ENCODE measurements around the gene POLR3E.

POLR3E gene

DNA sequence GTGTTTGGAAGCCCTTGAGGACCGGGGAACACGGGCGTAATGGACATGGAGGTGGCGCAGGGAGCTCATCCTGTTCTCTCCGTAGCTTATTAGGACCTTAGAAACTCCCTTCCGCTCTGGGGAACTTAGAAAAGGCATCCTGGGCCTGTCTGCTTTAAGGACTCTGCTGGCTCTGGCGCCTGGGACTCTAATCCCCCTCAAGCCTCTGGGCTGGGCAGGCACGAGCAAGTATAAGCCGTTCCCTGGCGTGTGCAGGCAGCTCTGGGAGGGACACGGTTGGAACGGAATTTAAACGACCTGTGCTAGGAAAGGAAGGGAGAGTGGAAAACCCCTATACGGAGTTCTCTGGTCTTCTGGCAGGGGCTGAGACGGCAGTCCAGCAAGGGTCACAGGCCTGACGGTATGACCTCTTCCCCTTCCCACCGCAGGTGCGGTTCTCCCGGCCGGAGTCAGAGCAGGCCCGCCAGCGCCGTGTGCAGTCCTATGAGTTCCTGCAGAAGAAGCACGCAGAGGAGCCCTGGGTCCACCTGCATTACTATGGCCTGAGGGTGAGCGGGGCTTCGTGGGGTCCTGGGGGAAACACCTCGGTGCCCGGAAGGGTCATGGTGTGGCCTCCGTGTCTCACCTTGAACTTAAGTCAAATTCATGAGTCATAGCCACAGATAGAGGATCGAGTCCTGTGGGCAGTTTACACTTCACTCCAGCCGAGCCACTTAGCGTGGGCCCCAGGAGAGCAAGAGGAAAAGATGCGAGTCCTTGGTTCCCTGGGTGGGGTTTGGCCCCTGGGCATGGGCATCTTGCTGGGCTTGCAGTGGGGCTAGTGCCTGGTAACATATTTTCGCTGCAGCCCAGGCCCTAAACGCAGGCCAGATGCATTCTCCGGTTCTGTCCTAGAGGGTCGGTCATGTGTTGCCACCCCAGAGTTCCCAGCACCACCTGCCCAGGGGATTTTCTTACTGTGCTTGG, 17.7 kb downstream of the POLR3E start:
- in situ Hi-C loops (cut with MboI; ENCODE audit: low sequenced_read_pairs), result no loop called here

GRCh38 chr16:22315979-22316378, 18.8 kb downstream of the POLR3E start:
- in situ Hi-C loops (cut with MboI; ENCODE audit: low sequenced_read_pairs), result no loop called here

GRCh38 chr16:22316411-22316811, 19.2 kb downstream of the POLR3E start:
- in situ Hi-C loops (cut with MboI; ENCODE audit: low sequenced_read_pairs), result no loop called here

- in situ Hi-C loops (cut with MboI; ENCODE audit: low sequenced_read_pairs), result no loop called here
Measured at GRCh38 chr16:22317001-22317530, 19.9 kb downstream of the POLR3E start.

DNA sequence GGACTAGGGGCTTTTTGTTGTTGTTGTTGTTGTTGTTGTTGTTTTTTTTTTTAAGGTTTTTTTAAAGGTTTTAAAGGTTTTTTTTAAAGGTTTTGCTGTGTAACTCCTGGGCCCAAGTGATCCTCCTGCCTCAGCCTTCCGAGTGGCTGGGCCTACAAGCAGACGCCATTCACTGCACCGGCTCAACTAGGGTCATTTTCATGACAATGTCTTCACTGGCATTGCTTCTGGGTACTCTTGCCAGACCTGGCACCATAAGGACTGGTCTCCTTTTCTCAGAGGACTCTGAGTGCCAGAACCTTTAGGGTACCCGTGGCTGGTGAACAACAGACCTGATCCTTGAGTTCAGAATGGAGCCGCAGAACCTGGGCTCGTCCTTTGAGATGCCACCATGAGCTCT, 20.4 kb downstream of the POLR3E start:
- in situ Hi-C loops (cut with MboI; ENCODE audit: low sequenced_read_pairs), result no loop called here

GRCh38 chr16:22318690-22319358, 21.6 kb downstream of the POLR3E start:
- in situ Hi-C loops (cut with MboI; ENCODE audit: low sequenced_read_pairs), result no loop called here

DNA sequence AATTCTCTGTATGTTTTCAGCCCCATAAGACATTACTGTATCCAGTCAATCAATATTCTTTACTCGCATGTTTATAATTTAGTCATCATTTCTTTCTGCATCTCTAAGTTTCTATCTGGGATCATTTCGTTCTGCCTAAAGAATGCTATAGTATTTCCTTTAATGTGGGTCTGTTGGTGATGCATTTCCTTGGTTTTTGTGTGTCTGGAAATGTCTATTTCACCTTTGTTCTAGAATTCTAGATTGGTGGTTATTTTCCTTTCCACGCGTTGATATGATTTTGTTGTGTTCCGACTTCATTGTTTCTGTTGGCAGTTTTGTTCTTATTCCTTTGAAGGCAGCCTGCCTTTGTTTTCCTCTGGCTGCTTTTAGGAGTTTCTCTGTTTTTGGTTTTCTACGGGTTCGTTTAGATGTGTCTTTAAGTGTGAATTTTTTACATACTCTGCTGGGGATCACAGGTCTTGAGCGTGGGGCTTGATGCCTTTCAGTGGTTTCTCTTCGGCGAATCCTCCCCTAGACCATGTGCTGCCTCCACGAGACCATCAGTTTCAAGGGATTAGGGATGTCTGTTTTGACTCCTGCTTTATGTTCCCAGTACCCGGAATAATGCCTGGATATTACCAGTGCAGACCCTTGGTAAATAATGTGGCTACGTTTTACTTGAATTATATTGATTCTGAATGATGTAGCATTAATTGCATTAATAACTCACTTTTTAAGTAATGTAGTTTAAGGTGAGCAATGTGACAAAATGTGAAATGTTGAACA, 23.5 kb downstream of the POLR3E start:
- in situ Hi-C loops (cut with MboI; ENCODE audit: low sequenced_read_pairs), result no loop called here

DNA sequence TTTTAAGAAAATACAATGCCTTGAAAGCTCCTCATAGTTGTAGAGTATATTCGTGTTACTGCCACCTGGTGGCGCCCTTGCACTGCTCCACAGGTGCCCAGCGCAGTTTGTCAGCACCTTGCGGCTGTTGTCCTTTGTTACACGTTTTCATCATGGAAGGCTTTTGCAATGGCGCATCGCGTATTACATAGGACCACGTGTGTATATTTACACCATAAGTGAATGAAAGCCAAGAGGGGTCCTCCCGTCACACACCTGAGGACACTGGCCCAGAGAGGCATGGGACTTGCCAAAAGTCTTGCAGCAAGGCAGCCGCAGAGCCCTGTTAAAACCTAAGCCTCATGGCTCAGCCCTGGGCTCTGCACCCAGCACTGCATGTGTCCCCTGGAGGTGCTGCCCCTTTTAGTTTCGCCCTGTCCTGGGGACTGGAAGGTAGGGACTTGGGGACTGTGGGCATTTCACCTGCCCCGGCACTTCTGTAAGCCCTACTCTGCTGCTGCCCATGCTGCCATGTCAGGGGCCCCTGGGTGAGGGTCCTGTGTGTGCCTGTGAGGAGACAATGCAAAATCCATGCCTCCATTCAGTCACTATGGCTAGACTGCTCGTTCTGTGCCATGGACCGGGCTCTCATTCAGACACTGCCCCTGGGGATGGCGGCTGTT, 24.3 kb downstream of the POLR3E start:
- in situ Hi-C loops (cut with MboI; ENCODE audit: low sequenced_read_pairs), result no loop called here

DNA sequence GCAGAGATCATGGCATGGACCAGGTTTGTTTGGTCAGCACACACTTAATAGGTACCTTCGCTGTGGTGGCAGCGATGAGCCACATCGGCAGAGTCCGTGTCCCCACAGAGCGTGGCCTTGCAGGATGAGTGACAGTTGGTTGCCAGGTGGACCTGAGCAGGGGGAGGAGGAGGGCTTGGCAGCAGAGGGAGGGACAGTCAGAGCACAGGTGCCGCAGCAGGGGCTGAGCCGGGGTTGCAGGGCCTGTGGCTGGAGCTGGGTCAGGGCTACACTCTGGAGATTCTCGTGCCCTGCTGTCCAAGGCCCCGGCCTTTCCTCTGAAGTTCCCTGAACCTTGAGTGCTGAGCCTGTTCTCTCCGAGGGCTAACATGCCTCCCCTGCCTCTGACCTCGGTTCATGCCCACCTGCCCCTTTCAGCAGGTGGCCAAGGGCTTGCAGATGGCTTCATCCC, 24.8 kb downstream of the POLR3E start:
- in situ Hi-C loops (cut with MboI; ENCODE audit: low sequenced_read_pairs), result no loop called here

GRCh38 chr16:22322741-22323140, 25.5 kb downstream of the POLR3E start:
- in situ Hi-C loops (cut with MboI; ENCODE audit: low sequenced_read_pairs), result no loop called here

DNA sequence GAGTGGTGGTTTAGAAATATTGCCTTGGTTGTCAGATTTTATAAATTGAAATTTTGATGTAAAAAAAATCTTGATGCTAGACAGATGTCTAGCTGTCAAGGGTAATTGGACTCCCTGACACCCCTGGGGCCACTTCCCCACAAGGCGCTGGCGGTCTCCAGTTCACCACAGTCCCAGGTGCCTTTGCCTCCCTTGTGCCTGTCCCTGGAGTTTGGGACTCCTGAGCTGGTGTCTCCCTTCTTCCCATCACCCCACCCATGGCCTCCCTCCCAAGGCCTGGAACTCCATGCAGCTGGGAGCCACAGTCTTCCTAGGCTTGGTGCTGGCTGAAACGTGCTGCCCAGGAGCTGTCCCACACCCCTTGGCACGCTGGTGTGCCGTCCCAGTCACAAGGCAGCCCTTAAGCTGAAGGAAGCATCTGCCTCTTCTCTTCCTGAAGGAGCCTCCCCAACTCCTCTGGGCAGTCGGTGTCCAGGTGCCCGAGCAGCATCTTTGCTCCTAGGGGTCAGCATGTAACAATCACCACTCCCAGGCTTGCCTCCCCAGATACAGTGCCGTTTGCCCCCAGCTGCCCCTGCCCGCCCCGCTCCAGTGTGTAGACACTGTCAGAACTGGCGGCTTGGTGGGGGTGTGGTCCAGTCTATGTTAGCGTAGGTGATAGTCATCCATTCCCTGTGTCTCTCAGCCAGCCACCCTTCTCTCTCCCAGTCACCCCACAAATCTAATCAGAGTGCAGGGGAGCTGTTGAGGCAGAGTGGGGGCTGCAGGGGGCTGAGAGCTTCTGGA, 26.2 kb downstream of the POLR3E start:
- in situ Hi-C loops (cut with MboI; ENCODE audit: low sequenced_read_pairs), result no loop called here

DNA sequence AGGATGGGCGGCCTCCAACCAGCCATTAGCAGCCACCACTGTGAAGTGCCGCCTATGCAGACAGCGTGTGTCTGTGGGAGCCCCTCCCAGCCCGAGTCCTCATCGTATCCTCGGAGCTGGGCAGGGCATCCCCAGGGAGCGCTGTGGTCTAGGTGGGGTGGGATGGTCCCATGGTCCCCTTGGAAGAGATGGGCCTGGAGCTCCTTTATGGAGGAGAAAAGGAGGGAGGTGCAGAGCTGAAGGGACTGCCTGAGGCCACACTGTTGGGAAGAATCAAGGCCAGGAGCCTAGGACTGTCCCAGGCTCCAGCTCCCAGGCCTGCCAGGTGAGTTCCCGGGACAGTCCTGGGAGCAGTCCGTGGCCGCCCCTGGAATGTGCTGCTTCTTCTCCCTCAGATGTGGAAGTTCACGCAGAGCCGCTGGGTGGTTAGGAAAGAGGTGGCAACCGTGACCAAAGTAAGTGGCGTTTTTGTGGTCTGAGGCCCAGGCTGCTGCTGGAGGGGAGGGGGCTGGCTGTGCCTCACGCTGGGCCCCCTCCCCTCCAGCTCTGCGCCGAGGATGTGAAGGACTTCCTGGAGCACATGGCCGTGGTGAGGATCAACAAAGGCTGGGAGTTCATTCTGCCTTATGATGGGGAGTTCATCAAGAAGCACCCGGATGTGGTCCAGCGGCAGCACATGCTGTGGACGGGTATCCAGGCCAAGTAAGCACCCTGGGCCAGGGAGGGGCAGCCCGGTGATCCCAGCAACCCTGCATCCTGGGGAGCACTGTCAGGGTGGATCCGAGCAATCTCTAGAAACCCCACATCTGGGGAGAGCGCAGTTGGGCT, 27.0 kb downstream of the POLR3E start:
- in situ Hi-C loops (cut with MboI; ENCODE audit: low sequenced_read_pairs), result no loop called here

GRCh38 chr16:22324787-22325597, 27.8 kb downstream of the POLR3E start:
- in situ Hi-C loops (cut with MboI; ENCODE audit: low sequenced_read_pairs), result no loop called here

- in situ Hi-C loops (cut with MboI; ENCODE audit: low sequenced_read_pairs), result no loop called here
Measured at GRCh38 chr16:22325598-22326368, 28.6 kb downstream of the POLR3E start.

GRCh38 chr16:22326369-22326652, 29.1 kb downstream of the POLR3E start:
- in situ Hi-C loops (cut with MboI; ENCODE audit: low sequenced_read_pairs), result no loop called here

DNA sequence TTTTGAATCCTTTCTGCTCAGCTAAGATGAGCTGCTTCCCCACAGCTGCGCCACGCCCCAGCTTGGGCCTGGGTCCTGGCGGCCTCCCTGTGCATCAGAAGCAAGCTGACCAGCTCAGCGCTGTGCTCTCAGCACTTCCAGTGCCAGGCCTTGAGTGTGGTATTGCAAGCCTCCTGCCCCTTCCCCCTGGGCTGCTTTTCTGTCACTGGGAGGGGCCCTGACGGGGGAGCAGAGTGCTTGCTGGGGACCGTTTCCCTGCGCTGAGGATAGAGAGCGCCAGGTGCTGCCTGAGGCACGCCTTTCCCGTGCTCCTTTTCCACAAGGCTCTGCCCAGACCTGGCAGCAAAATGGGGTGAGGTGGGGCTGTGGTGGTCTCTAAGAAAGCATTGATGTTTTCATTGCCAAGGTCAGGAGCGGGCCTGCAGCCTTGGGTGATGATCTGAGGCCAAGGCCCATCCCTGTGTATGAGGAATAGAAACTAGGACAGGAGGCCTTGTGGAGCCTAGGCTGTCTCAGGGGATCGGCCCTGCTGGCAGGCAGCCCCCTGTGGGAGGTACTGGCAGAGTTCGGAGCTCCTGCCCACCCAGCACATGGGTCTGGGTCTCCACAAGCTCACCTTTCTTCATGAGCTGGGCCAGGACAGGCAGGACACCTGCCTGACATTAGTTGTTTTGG, 29.7 kb downstream of the POLR3E start:
- in situ Hi-C loops (cut with MboI; ENCODE audit: low sequenced_read_pairs), result no loop called here

GRCh38 chr16:22327446-22327775, 30.2 kb downstream of the POLR3E start:
- in situ Hi-C loops (cut with MboI; ENCODE audit: low sequenced_read_pairs), result no loop called here

Measured in HL-60/S4 treated with phorbol 12-myristate 13-acetate at 8.2 ng/mL for 4 days and 3 days (cell line).